Psoas muscle (tissue), 8 donors: ENCODE measurements around the gene CHST3. TPM values are rescaled to one million over a fixed set of nuclear protein-coding genes. Genes with fewer than 3 reads are reported as not detected.

Experiments
- ATAC-seq, 4 donors: fragments of 200-7000 bp; cut with Tn5 transposase; one replicate each; pipeline ENCODE4 v1.9.1; 2020; ENCODE audit warnings: moderate library complexity in 3 of 4, mild to moderate bottlenecking in 2 of 4
- DNase-seq, 2 donors: peaks; one replicate each; pipeline ENCODE4 v3.0.0-alpha.2; 2020
- H3K27ac ChIP-seq: fragments of 200-600 bp; one replicate; pipeline ENCODE4 v1.8.0; 2022
- H3K27me3 ChIP-seq, 3 donors: fragments of 200-600 bp in 1 of 3; one replicate each; pipeline versions ENCODE4 v1.6.1 to v1.8.0; 2013 to 2022; ENCODE audit warnings: low read length in 2 of 3, mild to moderate bottlenecking in 2 of 3, moderate library complexity in 1 of 3; ENCODE audit not compliant: insufficient read depth in 3 of 3
- H3K36me3 ChIP-seq, 2 donors: fragments of 200-600 bp in 1 of 2; one replicate each; pipeline versions ENCODE4 v1.6.1 to v1.8.0; 2013 to 2022; ENCODE audit warnings: low read depth in 1 of 2, mild to moderate bottlenecking in 1 of 2, moderate library complexity in 1 of 2; ENCODE audit not compliant: insufficient read depth in 1 of 2
- H3K4me1 ChIP-seq: fragments of 200-600 bp; one replicate; pipeline ENCODE4 v1.8.0; 2022
- H3K4me3 ChIP-seq: fragments of 200-600 bp; one replicate; pipeline ENCODE4 v1.8.0; 2022; ENCODE audit warnings: mild to moderate bottlenecking
- H3K9me3 ChIP-seq: fragments of 200-600 bp; one replicate; pipeline ENCODE4 v1.8.0; 2022
- CTCF ChIP-seq: fragments of 200-600 bp; IDR thresholded peaks from one replicate; pipeline ENCODE4 v1.8.0; 2022; ENCODE audit warnings: antibody characterized with exemption
- WGBS, 3 donors: extraction: QIAGEN DNeasy Blood & Tissue Kit; methylation state at CpG; one replicate each; pipeline versions ENCODE4 v1.1.6 to v1.1.7; 2013; 5-methylcytosine and 5-hydroxymethylcytosine counted together
- intact Hi-C, 2 donors: fragments of 100-400 bp; cut with DNase I; formaldehyde crosslinking; loops; one replicate each; pipeline versions ENCODE4 v1.11.0 to v1.14.2; 2022
- polyA plus RNA-seq, 3 donors: library from polyadenylated mRNA; stranded (reverse); fragments of 200-250 nt; gene quantifications; one replicate each; pipeline ENCODE4 v1.2.3, GENCODE V29; 2013
- total RNA-seq, 4 donors: library from RNA; stranded (reverse); fragmentation: NEBNext Ultra II Directional in 2 of 4; extraction: Animal tissue kit (Norgen Biotek cat#: 25700) in 2 of 4; gene quantifications; one replicate each; pipeline versions ENCODE4 v1.2.1 to v1.2.4, GENCODE V29; 2021 to 2023
- donor health status: healthy with polysubstance abuse.
- donor health status: DM: no; HTN: no; CAD: no; lungs with moderate emphysema.
- donor health status: Bipolar disorder and iron deficiency.
- donor health status: healthy.
- donor health status: DM: yes; HTN: yes; CAD: no.
- donor health status: DM: no; HTN: no; CAD: no.
- donor health status: DM: no; HTN: no; CAD: no.
- donor health status: DM: yes; HTN: yes; CAD: no.

Gene CHST3
- total and polyA plus RNA-seq, 7 donors = 3.3 to 44.0 (median 12.1) TPM

- ATAC-seq (no peak), DNase-seq (no peak)
- no peak for TF ChIP-seq CTCF
- peaks cover 15% of the 10 kb centered on the region for H3K9me3 ChIP-seq
- intact Hi-C loops = no loop called here
- H3K36me3 ChIP-seq = no peaks in the 10 kb centered on the region
- 77 to 82% (median 79%) methylated on average over 6 of the region's 6 CpGs for WGBS, 3 donors
- H3K4me3 ChIP-seq = no peak overlapping the region
- no peaks in the 10 kb centered on the region for H3K27me3 ChIP-seq
- H3K27ac ChIP-seq = no peak overlapping the region
- H3K4me1 ChIP-seq = no peaks in the 10 kb centered on the region
Observed at GRCh38 chr10:71948496-71949067, 15.6 kb upstream of the CHST3 start.

- DNase-seq = no peak
- no peak for ATAC-seq
- Histone ChIP-seq H3K36me3 (no peaks in the 10 kb centered on the region), H3K4me3 (no peak overlapping the region), H3K27ac (no peak overlapping the region), H3K27me3 (no peaks in the 10 kb centered on the region), H3K4me1 (no peaks in the 10 kb centered on the region), H3K9me3 (peaks cover 11% of the 10 kb centered on the region)
- intact Hi-C loops = loop anchor here in 1 of 2 donors (10.0 kb wide), 1 partner anchor 384 kb away; no protein-coding TSS in a partner anchor
- TF ChIP-seq CTCF = no peak
- 87 to 90% (median 89%) methylated on average over 6 of the region's 6 CpGs for WGBS, 3 donors
Observed at GRCh38 chr10:71950683-71951082, 13.5 kb upstream of the CHST3 start.

- DNase-seq (no peak), ATAC-seq (no peak)
- Histone ChIP-seq H3K4me1 (peaks cover 8% of the 10 kb centered on the region), H3K36me3 (no peaks in the 10 kb centered on the region), H3K27me3 (no peaks in the 10 kb centered on the region), H3K27ac (no peak overlapping the region), H3K9me3 (no peaks in the 10 kb centered on the region), H3K4me3 (no peak overlapping the region)
- 50 to 86% (median 60%) methylated on average over 3 of the region's 3 CpGs for WGBS, 3 donors
- intact Hi-C loops = loop anchor here in 1 of 2 donors (10.0 kb wide), 1 partner anchor 382 kb away; no protein-coding TSS in a partner anchor
- TF ChIP-seq CTCF = no peak
Observed at GRCh38 chr10:71952745-71953144, 11.4 kb upstream of the CHST3 start.

GRCh38 chr10:71957546-71958275 is 6.5 kb upstream of the CHST3 start:
- Histone ChIP-seq H3K36me3 (no peaks in the 10 kb centered on the region), H3K9me3 (no peaks in the 10 kb centered on the region), H3K27me3 (no peaks in the 10 kb centered on the region), H3K4me3 (no peak overlapping the region), H3K27ac (no peak overlapping the region), H3K4me1 (peaks cover 10% of the 10 kb centered on the region)
- TF ChIP-seq CTCF = no peak
- DNase-seq (no peak), ATAC-seq (no peak)
- intact Hi-C loops = loop anchor here (5.0 to 10.0 kb wide), 2 partner anchors 377 to 380 kb away; no protein-coding TSS in a partner anchor
- 72 to 77% (median 72%) methylated on average over 9 of the region's 9 CpGs for WGBS, 3 donors
